IgD-negative memory B cell (primary cell): ENCODE data around the gene NEGR1. TPM values are rescaled to one million over a fixed set of nuclear protein-coding genes. Genes with fewer than 3 reads are reported as not detected.

Experiments used
- H3K27ac Mint-ChIP-seq, 3 donors: one replicate each; pipeline ENCODE4 v1.8.0; 2020 to 2022; ENCODE audit warnings: mild to moderate bottlenecking in 3 of 3, mixed read lengths in 3 of 3, moderate library complexity in 1 of 3
- H3K27me3 Mint-ChIP-seq: one replicate; pipeline ENCODE4 v1.8.0; 2021; ENCODE audit warnings: mixed read lengths
- H3K36me3 Mint-ChIP-seq: one replicate; pipeline ENCODE4 v1.8.0; 2020; ENCODE audit warnings: mild to moderate bottlenecking, mixed read lengths
- H3K4me1 Mint-ChIP-seq, 3 donors: one replicate each; pipeline ENCODE4 v1.8.0; 2020 to 2022; ENCODE audit warnings: mixed read lengths in 3 of 3, mild to moderate bottlenecking in 1 of 3
- H3K4me3 Mint-ChIP-seq, 4 donors: one replicate each; pipeline ENCODE4 v1.8.0; 2020 to 2022; ENCODE audit warnings: mild to moderate bottlenecking in 4 of 4, mixed read lengths in 4 of 4, moderate library complexity in 3 of 4
- H3K9me3 Mint-ChIP-seq, 3 donors: one replicate each; pipeline ENCODE4 v1.8.0; 2020 to 2021; ENCODE audit warnings: mixed read lengths in 3 of 3, mild to moderate bottlenecking in 1 of 3
- polyA plus RNA-seq: library from polyadenylated mRNA; unstranded; fragments of 300-500 nt; fragmentation: Illumina TruSeq; gene quantifications from one replicate; pipeline ENCODE4 v1.2.3, GENCODE V29; 2021

Gene NEGR1
- polyA plus RNA-seq, 1 donor from 2014 or later = not detected

GRCh38 chr1:72007312-72007711 lies 275.0 kb downstream of the NEGR1 start:
- Mint-ChIP-seq H3K4me3 (no peak overlapping the region), H3K36me3 (no peaks in the 10 kb centered on the region), H3K27me3 (no peaks in the 10 kb centered on the region), H3K4me1 (no peaks in the 10 kb centered on the region), H3K27ac (no peak overlapping the region), H3K9me3 (peaks cover 0 to 3% (median 0%) of the 10 kb centered on the region in 3 donors)

GRCh38 chr1:72006092-72006491 lies 276.2 kb downstream of the NEGR1 start:
- no peaks in the 10 kb centered on the region for H3K36me3 Mint-ChIP-seq
- no peak overlapping the region for H3K4me3 Mint-ChIP-seq
- no peaks in the 10 kb centered on the region for H3K4me1 Mint-ChIP-seq
- H3K27me3 Mint-ChIP-seq = no peaks in the 10 kb centered on the region
- H3K27ac Mint-ChIP-seq = no peak overlapping the region
- peaks cover 0 to 2% (median under 1%) of the 10 kb centered on the region in 3 donors for H3K9me3 Mint-ChIP-seq

- no peaks in the 10 kb centered on the region for H3K27me3 Mint-ChIP-seq
- peaks cover 0 to 2% (median 0%) of the 10 kb centered on the region in 3 donors for H3K9me3 Mint-ChIP-seq
- H3K4me1 Mint-ChIP-seq = no peaks in the 10 kb centered on the region
- no peak overlapping the region for H3K27ac Mint-ChIP-seq
- no peaks in the 10 kb centered on the region for H3K36me3 Mint-ChIP-seq
- no peak overlapping the region for H3K4me3 Mint-ChIP-seq
Measured at GRCh38 chr1:72003092-72003491, 279.2 kb downstream of the NEGR1 start.

- H3K4me3 Mint-ChIP-seq = no peak overlapping the region
- H3K9me3 Mint-ChIP-seq = peaks cover 0 to 4% (median 2%) of the 10 kb centered on the region in 3 donors
- no peaks in the 10 kb centered on the region for H3K4me1 Mint-ChIP-seq
- H3K36me3 Mint-ChIP-seq = no peaks in the 10 kb centered on the region
- no peak overlapping the region for H3K27ac Mint-ChIP-seq
- no peaks in the 10 kb centered on the region for H3K27me3 Mint-ChIP-seq
Measured at GRCh38 chr1:72000809-72001208, 281.5 kb downstream of the NEGR1 start.

GRCh38 chr1:71994646-71995045 lies 287.7 kb downstream of the NEGR1 start:
- Mint-ChIP-seq H3K27ac (no peak overlapping the region), H3K36me3 (no peaks in the 10 kb centered on the region), H3K4me1 (no peaks in the 10 kb centered on the region), H3K27me3 (no peaks in the 10 kb centered on the region), H3K4me3 (no peak overlapping the region), H3K9me3 (peaks cover 0 to 4% (median 0%) of the 10 kb centered on the region in 3 donors)

GRCh38 chr1:71987181-71987580 lies 295.2 kb downstream of the NEGR1 start:
- Mint-ChIP-seq H3K36me3 (peaks cover 2% of the 10 kb centered on the region), H3K4me1 (no peaks in the 10 kb centered on the region), H3K27me3 (no peaks in the 10 kb centered on the region), H3K27ac (no peak overlapping the region), H3K4me3 (no peak overlapping the region), H3K9me3 (peaks cover 0 to 4% (median 2%) of the 10 kb centered on the region in 3 donors)

- peak overlapping the region in 1 of 3 donors; percentile 94 for H3K27ac Mint-ChIP-seq
- no peak overlapping the region for H3K4me3 Mint-ChIP-seq
- H3K4me1 Mint-ChIP-seq = no peaks in the 10 kb centered on the region
- peaks cover 2% of the 10 kb centered on the region for H3K36me3 Mint-ChIP-seq
- peaks cover 2 to 4% (median 4%) of the 10 kb centered on the region in 3 donors for H3K9me3 Mint-ChIP-seq
- H3K27me3 Mint-ChIP-seq = no peaks in the 10 kb centered on the region
Measured at GRCh38 chr1:71986160-71986559, 296.2 kb downstream of the NEGR1 start.

- Mint-ChIP-seq H3K9me3 (peaks cover 2 to 9% (median 6%) of the 10 kb centered on the region in 3 donors), H3K4me3 (no peak overlapping the region), H3K4me1 (no peaks in the 10 kb centered on the region), H3K27ac (no peak overlapping the region), H3K27me3 (no peaks in the 10 kb centered on the region), H3K36me3 (no peaks in the 10 kb centered on the region)
Measured at GRCh38 chr1:71980556-71980955, 301.8 kb downstream of the NEGR1 start.

GRCh38 chr1:71979882-71980281 lies 302.5 kb downstream of the NEGR1 start:
- H3K27me3 Mint-ChIP-seq = no peaks in the 10 kb centered on the region
- no peaks in the 10 kb centered on the region for H3K36me3 Mint-ChIP-seq
- no peaks in the 10 kb centered on the region for H3K4me1 Mint-ChIP-seq
- no peak overlapping the region for H3K27ac Mint-ChIP-seq
- H3K9me3 Mint-ChIP-seq = peaks cover 2 to 9% (median 6%) of the 10 kb centered on the region in 3 donors
- H3K4me3 Mint-ChIP-seq = no peak overlapping the region

- no peak overlapping the region for H3K27ac Mint-ChIP-seq
- H3K4me3 Mint-ChIP-seq = no peak overlapping the region
- no peaks in the 10 kb centered on the region for H3K36me3 Mint-ChIP-seq
- H3K27me3 Mint-ChIP-seq = no peaks in the 10 kb centered on the region
- peaks cover 0 to 2% (median 0%) of the 10 kb centered on the region in 3 donors for H3K9me3 Mint-ChIP-seq
- H3K4me1 Mint-ChIP-seq = no peaks in the 10 kb centered on the region
Measured at GRCh38 chr1:71967670-71968069, 314.7 kb downstream of the NEGR1 start.

GRCh38 chr1:71964188-71964587 lies 318.2 kb downstream of the NEGR1 start:
- H3K36me3 Mint-ChIP-seq = no peaks in the 10 kb centered on the region
- H3K4me3 Mint-ChIP-seq = no peak overlapping the region
- H3K27ac Mint-ChIP-seq = no peak overlapping the region
- no peaks in the 10 kb centered on the region for H3K9me3 Mint-ChIP-seq
- H3K4me1 Mint-ChIP-seq = no peaks in the 10 kb centered on the region
- no peaks in the 10 kb centered on the region for H3K27me3 Mint-ChIP-seq

- Mint-ChIP-seq H3K9me3 (peaks cover 0 to 4% (median 0%) of the 10 kb centered on the region in 3 donors), H3K36me3 (no peaks in the 10 kb centered on the region), H3K27ac (no peak overlapping the region), H3K4me1 (no peaks in the 10 kb centered on the region), H3K27me3 (no peaks in the 10 kb centered on the region), H3K4me3 (no peak overlapping the region)
Measured at GRCh38 chr1:71956613-71957285, 325.6 kb downstream of the NEGR1 start.

- H3K27ac Mint-ChIP-seq = no peak overlapping the region
- H3K36me3 Mint-ChIP-seq = no peaks in the 10 kb centered on the region
- no peaks in the 10 kb centered on the region for H3K27me3 Mint-ChIP-seq
- H3K9me3 Mint-ChIP-seq = peaks cover 0 to 3% (median 1%) of the 10 kb centered on the region in 3 donors
- no peak overlapping the region for H3K4me3 Mint-ChIP-seq
- no peaks in the 10 kb centered on the region for H3K4me1 Mint-ChIP-seq
Measured at GRCh38 chr1:71950579-71950978, 331.8 kb downstream of the NEGR1 start.

GRCh38 chr1:71949681-71950080 lies 332.7 kb downstream of the NEGR1 start:
- no peaks in the 10 kb centered on the region for H3K4me1 Mint-ChIP-seq
- no peak overlapping the region for H3K27ac Mint-ChIP-seq
- H3K27me3 Mint-ChIP-seq = no peaks in the 10 kb centered on the region
- H3K36me3 Mint-ChIP-seq = no peaks in the 10 kb centered on the region
- H3K9me3 Mint-ChIP-seq = peaks cover 0 to 3% (median 1%) of the 10 kb centered on the region in 3 donors
- no peak overlapping the region for H3K4me3 Mint-ChIP-seq

GRCh38 chr1:71948561-71948960 lies 333.8 kb downstream of the NEGR1 start:
- H3K4me3 Mint-ChIP-seq = no peak overlapping the region
- no peaks in the 10 kb centered on the region for H3K36me3 Mint-ChIP-seq
- H3K27me3 Mint-ChIP-seq = no peaks in the 10 kb centered on the region
- H3K9me3 Mint-ChIP-seq = peaks cover 0 to 3% (median 1%) of the 10 kb centered on the region in 3 donors
- no peaks in the 10 kb centered on the region for H3K4me1 Mint-ChIP-seq
- no peak overlapping the region for H3K27ac Mint-ChIP-seq

- no peaks in the 10 kb centered on the region for H3K36me3 Mint-ChIP-seq
- H3K4me3 Mint-ChIP-seq = no peak overlapping the region
- H3K9me3 Mint-ChIP-seq = peaks cover 0 to 3% (median 0%) of the 10 kb centered on the region in 3 donors
- H3K4me1 Mint-ChIP-seq = no peaks in the 10 kb centered on the region
- H3K27ac Mint-ChIP-seq = no peak overlapping the region
- H3K27me3 Mint-ChIP-seq = no peaks in the 10 kb centered on the region
Measured at GRCh38 chr1:71944006-71944405, 338.3 kb downstream of the NEGR1 start.
